HG02885 (cell line): ENCODE measurements around the gene ITPR1.

Experiments used
- ATAC-seq: cut with Tn5 transposase; IDR thresholded peaks from one replicate; pipeline ENCODE4 v1.9.1; 2021; ENCODE audit warnings: mild to moderate bottlenecking; ENCODE audit not compliant: unreplicated experiment, poor library complexity

Gene ITPR1

DNA sequence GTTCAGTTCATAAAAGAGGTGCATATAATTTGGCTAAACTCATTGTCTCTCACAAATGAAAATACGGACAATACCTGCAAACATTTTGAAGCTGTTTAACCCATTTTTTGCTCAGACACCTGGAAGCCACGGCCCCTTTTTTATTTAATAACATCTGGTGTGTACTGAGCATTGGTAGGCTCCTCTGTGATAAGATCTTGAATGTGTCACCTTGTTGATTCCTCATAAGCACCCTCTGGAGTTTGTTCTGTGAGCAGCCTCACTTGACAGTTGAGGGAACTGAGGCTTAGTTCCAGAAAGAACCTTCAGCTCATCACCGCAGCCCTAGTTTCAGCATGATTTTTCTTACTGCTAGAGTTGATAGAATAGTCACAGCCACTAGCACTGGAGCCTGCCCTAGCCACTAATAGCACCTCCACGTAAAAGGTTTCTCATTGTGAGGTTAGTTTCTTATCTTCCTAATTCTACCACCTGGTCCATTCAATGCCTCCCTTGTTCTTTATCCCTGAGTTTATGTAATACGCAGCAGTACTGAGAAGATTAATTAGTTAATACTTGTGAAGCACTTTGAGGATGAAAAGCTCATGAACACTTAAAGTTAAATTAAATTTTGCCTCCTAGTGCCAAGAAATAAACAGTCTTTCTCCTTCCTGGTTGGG, 71.9 kb downstream of the ITPR1 start:
- ATAC-seq, result no peak

DNA sequence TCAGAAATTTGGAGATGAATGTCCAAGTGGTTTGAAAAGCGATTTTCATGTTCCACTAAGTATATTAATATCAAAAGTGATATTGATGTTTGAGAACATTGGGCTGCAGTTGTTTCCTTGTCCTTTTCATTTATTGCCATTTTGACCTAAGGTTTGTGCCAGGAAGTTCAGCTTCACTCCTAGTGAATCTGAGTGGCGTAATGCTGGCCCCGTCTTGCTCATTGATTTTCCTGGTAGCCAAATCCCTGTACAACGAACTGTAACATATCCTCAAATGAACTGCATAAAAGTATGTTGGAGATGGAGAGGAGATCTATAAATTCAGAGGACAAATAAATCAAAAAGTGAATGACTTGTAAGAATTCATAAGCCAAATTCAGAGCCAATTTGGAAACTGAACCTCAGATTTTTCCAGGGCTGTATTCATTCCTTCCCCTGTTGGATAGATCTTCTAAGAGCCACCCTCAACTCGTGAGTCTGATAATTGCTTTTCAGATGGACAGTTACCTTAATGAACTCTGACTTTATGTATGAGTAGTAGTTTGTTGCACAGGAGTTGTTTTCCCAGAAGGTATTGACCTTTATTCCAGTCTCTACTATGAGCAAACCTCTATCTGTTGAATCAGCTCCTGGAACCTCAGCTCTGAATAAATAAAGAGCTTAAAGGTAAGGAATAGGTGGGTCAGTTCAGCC, 72.8 kb downstream of the ITPR1 start:
- ATAC-seq, result no peak

DNA sequence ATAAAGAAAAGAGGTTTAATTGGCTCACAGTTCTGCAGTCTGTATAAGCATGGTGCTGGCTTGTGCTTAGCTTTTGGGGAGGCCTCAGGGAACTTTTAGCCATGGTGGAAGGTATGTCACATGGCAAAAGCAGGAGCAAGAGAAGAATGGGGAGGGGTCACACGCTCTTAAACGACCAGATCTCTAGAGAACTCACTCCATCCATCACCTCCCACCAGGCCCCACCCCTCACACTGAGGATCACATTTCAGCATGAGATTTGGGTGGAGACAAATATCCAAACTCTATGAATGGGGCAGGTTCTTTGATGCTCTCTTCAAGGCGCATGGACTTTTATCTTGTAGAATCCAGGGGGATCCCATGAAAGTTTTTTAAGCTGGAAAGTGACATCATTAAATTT, 75.7 kb downstream of the ITPR1 start:
- ATAC-seq, result no peak

DNA sequence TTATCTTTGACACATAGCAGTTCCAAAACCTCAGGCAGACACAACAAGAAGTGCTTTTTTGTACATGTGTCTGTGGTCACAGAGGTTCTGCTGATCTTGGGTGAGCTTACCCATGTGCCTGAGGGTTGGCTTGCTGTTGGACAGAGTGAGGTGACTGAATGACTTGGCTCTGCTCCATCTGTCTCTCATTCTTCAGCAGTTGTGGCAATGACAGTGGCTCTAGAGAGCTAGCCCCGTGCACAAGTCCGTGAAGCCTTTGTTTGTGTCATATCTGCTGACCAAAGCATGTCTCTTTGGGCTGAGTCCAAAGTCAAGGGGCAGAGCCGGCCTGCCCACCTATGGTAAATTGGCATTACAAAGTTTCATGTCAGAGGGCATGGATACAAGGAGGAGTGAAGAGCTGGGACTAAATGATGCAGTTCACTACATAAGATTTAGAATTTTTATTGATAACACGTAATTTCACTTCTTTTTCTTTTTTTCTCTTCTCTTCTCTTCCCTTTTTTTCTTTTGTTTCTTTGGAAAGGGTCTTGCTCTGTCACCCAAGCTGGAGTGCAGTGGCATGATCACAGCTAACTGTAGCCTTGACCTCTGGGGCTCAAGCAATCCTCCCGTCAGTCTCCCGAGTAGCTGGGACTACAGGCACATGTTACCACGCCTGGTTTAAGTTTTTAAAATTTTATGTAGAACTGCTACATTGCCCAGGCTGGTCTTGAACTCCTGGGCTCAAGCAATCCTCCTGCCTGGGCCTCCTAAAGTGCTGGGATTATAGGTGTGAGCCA, 77.9 kb downstream of the ITPR1 start:
- ATAC-seq, result no peak

DNA sequence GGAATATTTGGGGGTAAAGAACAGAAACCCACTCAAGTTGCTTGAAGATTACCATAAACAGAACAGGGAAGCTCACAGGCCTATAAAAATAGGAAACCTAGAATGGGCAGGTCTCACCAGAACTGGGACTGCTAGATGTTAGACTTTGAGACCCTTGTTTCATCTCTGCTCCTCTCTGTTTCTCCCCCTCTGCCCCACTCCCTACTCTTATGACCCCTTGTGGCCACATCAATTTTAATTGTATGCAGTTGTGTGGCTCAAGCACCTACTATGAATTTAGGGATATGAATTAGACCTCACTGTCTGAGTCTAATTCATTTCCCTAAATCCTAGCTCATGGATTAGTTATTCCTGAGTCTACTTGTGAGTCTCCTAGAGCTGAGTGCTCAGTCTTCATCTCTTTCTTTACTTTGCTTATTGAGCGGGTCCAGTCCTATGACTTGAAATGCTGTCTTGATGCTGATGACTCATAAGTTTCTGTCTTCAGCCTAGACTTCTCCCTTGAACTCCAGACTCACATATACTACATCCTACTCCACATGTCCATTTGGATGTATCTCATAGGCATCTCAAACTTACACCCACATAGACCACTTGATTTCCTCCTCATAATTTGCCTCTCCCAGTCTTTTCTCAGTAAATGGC, 78.7 kb downstream of the ITPR1 start:
- peak; percentile 60 for ATAC-seq

DNA sequence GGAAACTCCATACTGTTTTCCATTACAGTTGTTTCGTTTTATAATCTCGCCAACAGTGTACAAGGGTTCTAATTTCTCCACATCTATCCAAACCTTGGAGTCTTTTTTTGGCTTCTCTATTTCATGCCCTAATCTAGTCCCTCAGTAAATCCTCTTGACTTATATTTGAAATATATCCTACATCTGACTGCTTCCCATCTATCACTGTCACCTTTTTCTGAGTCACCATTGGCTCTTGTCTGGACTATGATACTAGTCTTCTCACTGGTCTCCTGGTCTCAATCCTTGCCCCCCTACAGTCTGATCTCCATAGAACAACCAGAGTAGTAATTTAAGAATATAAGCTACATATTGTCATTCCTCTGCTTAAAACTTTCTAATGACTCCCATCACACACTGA, 80.0 kb downstream of the ITPR1 start:
- no peak for ATAC-seq

DNA sequence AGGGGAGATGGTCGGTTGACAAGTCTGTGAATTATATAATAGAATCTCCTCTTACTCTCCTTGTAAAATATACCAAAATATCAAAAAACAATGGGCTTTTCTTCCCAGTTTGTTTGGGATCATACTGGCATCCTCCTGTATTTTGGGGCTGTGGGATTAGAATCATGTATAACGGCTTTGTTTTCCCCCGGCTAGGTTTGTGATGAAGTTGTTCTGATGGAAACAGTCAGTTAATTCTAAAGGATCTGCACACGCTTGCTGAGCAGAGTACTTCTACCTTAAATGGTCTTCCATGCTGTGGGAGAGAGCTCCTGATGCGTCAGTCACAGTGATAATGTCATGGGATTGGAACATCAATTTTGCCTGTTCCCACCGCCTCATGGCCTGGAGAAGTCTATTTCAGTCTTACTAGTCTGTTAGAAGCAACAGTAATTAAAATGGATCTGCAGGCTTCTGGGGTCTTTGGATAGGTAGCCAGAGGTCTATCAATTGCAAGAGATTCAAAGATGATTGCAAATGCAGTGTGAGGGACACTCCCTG, 81.3 kb downstream of the ITPR1 start:
- no peak for ATAC-seq

DNA sequence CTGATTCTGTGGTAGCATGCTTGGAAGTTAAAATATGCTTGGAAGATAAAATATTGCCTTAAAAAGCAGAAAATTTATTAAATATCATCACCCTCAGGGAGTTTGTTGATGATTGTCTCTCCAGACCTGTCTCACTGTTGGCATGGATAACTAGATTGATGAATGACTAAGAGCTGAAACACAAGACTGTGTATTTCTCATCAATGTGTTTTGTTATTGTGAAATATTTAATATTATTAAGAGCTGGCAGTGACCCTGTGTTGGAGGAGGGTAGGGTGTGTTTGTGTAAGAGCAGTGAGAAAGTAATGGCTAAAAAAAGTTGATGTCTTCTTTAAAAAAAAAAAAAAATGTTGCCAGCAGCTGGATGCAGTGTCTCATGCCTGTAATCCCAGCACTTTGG, 82.2 kb downstream of the ITPR1 start:
- no peak for ATAC-seq

DNA sequence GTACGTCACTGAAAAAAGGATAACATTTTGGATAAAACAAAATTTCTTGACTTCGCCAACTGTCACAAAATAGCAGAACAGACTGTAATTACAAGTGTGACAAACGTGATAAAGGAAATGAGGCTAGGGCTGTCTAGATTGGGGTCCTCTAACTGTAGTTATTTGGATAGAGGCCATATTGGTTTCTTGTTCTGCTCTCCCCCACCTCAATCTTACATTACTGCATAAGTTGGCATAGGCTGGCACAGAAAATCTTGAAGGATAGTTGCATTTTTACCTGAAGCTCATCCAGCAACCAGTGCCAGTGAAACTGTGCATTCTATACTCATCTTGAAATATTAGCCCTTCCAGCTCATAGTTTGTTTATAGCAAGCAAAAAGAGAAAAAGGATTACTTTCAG, 84.6 kb downstream of the ITPR1 start:
- no peak for ATAC-seq

DNA sequence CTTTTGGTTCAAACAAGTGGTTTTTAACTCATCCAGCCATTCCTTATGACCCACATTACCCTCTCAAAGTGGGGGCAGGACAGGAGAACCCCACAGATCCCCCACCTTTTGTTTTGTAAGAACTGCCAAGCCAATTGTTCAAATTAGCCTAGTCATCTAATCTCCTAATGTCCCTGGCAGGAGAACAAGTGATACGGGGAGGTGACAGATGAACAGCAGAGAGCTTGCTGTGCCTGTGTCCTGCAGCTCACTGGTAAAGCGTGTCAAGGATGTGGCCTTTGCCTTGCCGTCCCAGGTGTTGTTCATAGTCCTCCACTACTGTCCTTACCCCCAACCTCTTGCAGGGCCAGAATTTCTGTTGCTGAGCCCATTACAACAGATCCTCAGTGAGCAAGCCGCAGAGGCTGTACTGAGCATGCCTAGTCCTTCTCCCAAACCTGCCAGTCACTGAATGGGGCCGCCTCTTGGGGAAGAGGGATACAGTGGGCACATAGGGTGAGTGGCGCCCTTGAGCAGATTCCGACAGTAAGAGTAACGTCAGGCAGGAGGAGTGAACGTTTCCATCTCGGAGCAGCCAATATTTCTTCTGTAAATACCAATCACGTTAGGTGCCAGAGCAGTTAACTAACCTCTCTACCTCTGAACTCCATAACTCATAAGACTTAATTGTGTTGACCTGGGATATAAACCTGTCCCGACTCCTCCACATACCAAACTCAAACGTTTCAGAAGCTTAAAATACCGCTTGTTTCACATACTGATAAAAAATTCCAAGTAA, 87.4 kb downstream of the ITPR1 start:
- no peak for ATAC-seq

DNA sequence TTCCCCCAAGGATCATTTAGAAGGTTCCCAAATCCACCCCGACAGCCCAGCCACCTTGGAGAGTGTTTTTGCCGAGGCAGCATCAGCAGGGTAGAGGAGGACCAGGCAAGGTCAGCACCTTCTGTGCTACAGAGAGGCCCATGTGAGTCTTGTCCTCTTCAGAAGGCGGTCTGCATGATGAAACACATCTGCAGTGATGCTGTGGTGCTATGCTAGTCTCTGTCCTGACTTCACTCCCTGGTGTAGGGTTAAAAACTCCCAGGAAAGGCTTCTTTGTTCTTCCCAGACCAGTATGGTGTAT, 87.9 kb downstream of the ITPR1 start:
- no peak for ATAC-seq

DNA sequence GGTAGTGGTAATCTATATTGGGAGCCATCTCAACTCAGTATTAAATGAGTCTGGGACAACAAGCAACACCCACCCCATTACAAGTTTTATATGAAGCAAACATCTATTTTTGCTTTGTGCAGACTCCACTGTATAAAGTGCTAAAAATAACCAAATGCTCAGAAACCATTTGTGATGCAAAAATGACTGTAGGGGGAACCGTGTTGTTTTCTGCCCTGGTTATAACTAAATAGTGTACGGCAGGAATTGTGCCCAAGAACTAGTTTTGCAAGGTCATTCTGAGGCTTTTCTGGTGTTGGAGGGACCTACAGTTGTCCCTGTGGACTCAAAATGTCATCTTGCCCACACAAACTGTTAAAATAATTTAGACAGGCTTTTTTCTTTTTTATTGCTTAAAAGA, 88.3 kb downstream of the ITPR1 start:
- no peak for ATAC-seq

DNA sequence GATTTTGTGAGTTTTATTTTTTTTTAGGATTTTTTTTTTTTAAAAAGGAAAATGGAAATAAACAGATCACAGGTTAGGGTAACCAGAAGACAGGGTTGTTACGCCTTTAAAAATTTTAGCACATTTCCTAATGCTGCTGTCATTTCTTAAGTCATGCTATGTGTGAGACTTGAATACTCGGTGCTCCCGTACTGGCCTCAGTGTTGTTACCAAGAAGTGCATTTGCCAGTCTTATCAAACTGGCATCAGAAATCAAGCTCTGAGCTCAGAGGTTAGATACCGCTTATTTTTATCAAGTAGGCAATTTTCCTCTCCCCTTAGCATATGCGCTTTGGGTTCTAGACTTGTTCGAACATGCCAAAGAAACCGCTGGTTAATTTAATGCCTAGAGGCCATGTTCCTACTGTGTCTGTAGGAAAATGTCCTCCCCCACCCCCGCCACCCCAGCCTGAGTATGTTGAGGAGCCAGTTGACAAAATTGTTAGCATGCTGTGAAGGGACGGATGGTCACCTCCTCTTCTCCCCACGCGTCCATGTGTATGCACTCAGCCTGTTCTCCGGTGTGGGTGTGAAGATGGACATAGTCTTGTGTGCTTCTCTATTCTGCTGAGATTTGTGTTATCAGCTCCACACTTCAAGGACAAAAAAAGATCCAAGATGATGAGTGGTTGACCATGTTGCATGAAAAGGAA, 88.9 kb downstream of the ITPR1 start:
- ATAC-seq, result no peak

DNA sequence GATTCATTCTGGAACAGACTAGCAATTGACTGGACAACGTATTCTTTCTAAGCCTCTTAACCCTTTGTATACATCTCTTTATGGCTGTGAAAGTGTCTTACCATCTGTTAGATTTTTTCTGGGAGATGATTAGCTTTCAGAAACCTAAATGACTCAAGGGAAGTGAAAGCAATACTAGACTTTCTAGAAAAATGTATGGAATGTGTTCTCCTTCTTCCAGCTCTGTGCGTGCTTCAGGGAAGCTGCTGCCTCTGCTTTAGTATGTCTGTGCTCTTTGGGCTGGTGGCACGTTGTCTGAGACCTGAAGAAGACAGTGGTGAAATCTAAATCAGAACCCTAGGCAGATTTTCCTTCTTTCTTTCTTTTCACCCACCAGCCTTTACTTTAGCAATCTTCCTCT, 89.5 kb downstream of the ITPR1 start:
- ATAC-seq, result no peak

DNA sequence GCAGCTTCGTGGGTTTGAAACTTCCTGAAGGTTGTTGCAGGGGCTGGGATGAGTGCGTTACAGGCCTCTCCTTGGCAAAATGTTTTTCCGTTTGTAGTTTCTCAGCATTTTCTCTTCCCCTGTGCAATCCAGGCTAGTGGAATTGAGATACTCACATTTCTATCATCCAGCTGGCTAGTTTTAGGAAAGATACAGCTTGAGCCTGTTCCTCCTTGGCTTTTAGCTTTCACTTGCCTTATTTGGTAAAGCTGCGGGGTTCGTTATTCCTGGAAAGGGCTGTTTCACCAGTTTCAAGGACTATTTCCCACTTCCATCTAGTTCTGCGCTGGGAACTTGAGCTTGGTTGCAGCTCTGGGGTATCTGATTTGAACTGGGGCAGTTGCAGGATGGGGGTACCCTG, 90.3 kb downstream of the ITPR1 start:
- ATAC-seq, result no peak

DNA sequence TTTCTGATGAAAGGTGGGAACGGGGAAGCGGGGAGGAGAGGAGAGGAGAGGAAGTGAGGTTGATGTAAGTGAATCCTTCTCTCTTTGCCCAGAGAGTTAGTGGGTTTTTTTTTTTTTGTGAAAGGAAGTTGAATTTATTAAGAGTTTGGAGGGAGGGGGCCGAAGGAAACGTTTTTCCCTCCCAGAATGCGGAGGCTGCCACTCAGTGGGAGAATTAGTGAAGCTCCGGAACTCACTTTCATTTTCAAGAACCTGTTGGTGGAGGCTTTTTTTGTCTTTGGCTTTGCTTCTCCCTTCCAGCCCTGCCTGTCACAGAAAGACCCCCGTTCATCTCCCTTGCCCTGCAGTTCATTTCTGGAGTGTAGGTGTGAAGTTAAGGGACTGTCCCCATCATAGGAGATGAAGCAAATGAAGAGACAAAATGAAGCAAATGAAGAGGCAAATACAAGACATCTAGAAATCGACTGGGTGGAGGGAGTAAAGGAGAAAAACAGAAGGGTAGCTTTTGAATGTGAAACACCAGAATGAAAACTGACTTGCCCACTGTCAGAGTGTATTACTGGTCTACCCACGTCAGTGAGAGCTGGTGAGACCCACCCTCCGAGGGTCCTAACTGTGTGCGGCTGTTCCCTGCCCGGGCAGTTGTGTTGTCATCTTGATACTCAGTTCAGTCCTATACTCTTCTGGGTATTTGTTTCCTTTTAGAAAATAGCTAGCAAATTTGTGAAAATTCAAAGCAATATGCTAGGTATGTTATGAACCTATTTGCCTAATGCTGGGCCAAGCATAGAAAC, 91.5 kb downstream of the ITPR1 start:
- peak; percentile 49 for ATAC-seq

DNA sequence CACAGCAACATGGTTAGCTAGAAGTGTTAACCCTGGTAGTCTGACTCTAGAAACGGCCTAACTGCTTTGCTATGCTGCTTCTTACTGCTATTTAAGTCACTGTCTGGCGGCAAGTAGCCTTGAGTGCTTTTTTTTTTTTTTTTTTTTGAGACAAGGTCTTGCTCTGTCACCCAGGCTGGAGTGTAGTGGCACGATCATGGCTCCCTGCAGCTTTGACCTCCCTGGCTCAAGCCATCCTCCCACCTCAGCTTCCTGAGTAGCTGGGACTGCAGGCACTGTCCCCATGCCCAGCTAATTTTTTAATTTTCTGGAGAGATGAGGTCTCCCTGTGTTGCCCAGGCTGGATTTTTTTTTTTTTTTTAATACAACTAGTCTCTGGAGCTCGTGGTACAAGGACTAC, 93.2 kb downstream of the ITPR1 start:
- ATAC-seq, result no peak

DNA sequence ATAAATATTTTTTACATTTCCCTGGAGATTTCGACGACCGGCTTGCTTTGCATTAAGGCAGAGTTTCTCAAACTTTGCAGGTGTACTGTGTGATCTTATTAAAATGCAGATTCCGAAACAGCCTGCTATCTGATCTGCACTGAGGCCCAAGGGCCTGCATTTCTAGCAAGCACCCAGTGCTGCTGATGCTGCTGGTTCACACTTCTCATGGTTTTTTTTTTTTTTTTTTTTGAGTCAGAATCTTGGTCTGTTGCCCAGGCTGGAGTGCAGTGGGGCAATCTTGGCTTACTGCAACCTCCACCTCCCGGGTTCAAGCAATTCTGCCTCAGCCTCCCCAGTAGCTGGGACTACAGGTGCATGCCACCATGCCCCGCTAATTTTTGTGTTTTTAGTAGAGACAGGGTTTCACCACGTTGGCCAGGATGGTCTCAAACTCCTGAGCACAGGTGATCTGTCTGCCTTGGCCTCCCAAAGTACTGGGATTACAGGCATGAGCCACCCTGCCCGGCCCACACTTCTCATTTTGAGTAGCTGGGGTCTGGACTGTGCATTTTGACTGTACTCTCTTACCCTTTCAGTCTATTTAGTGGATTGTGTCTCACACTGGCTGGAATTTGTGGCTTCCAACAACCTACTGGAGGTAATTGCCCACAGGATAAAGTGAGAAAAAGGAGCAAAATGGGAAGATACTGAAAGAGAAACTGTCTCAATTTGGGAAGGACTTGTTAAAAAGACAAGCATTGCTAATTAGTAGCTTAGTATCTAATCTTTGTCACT, 94.1 kb downstream of the ITPR1 start:
- no peak for ATAC-seq
